SK-N-SH (cell line): ENCODE data around the gene VSIG10L. TPM values are rescaled to one million over a fixed set of nuclear protein-coding genes. Genes with fewer than 3 reads are reported as not detected.

ENCODE experiments used
- CTCF ChIA-PET: fragments of 300-600, 350-600 bp; formaldehyde crosslinking; extraction: SDS; loops from one replicate; lab custom pipeline; 2021; lab: Yijun Ruan, JAX
- POLR2A ChIA-PET: fragments of 350-600 bp; sonication (Branson Sonifier 250); formaldehyde crosslinking; extraction: SDS; loops from one replicate; lab custom pipeline; 2020; ENCODE audit warnings: antibody characterized with exemption, inconsistent platforms; lab: Yijun Ruan, JAX
- DNase-seq: peaks from one replicate; pipeline ENCODE4 v3.0.0; 2012
- H2AFZ ChIP-seq: fragments of 200-600 bp; sonication (generic); 2 replicates; pipeline ENCODE4 v1.8.1; 2016; ENCODE audit warnings: antibody characterized with exemption, mild to moderate bottlenecking, low read depth
- H3F3A ChIP-seq: fragments of 200-600 bp; sonication (generic); replicated peaks from 2 replicates; pipeline ENCODE3; 2016; ENCODE audit warnings: antibody characterized with exemption, mild to moderate bottlenecking; ENCODE audit not compliant: insufficient read depth
- H3K27ac ChIP-seq, 2 experiments: fragments of 200-500 bp in 1 of 2; fragments of 200-600 bp in 1 of 2; sonication (Bioruptor generic) in 1 of 2; sonication (generic), shearing (Covaris generic) in 1 of 2; 2 replicates each; pipeline versions ENCODE4 v1.5.1 to v1.6.1; 2014 to 2016; ENCODE audit warnings: low read depth in 2 of 2, inconsistent platforms in 1 of 2, low read length in 1 of 2, mild to moderate bottlenecking in 1 of 2, mixed read lengths in 1 of 2
- H3K27me3 ChIP-seq: fragments of 200-600 bp; sonication (generic), shearing (Covaris generic); 2 replicates; pipeline ENCODE4 v1.6.1; 2016; ENCODE audit warnings: mixed run types; ENCODE audit not compliant: insufficient read depth
- H3K36me3 ChIP-seq, 2 experiments: fragments of 200-500 bp in 1 of 2; fragments of 200-600 bp in 1 of 2; sonication (Bioruptor generic) in 1 of 2; sonication (generic) in 1 of 2; replicated peaks in 1 of 2; 2 replicates each; pipeline versions ENCODE3 to v1.5.1; 2014 to 2016; ENCODE audit warnings: low read length in 1 of 2, mild to moderate bottlenecking in 1 of 2; ENCODE audit not compliant: insufficient read depth in 2 of 2, control insufficient read depth in 1 of 2
- H3K4me1 ChIP-seq, 2 experiments: fragments of 200-500 bp in 1 of 2; fragments of 200-600 bp in 1 of 2; sonication (Bioruptor generic) in 1 of 2; sonication (generic), shearing (Covaris generic) in 1 of 2; 2 replicates each; pipeline versions ENCODE4 v1.5.1 to v1.6.1; 2014 to 2016; ENCODE audit warnings: low read depth in 1 of 2, low read length in 1 of 2, mixed run types in 1 of 2; ENCODE audit not compliant: insufficient read depth in 2 of 2, control insufficient read depth in 1 of 2
- H3K4me2 ChIP-seq: fragments of 200-600 bp; sonication (generic), shearing (Covaris generic); 2 replicates; pipeline ENCODE4 v1.6.1; 2017; ENCODE audit warnings: mixed run types
- H3K4me3 ChIP-seq, 2 experiments: fragments of 200-500 bp in 1 of 2; fragments of 200-600 bp in 1 of 2; sonication (Bioruptor generic) in 1 of 2; sonication (generic), shearing (Covaris generic) in 1 of 2; 2 replicates each; pipeline versions ENCODE4 v1.5.1 to v1.8.1; 2014 to 2016; ENCODE audit warnings: low read depth in 2 of 2, inconsistent platforms in 1 of 2, low read length in 1 of 2, mild to moderate bottlenecking in 1 of 2, mixed read lengths in 1 of 2, moderate library complexity in 1 of 2
- H3K79me2 ChIP-seq: fragments of 200-600 bp; sonication (generic); 2 replicates; pipeline ENCODE4 v1.8.1; 2017; ENCODE audit warnings: mild to moderate bottlenecking; ENCODE audit not compliant: insufficient read depth
- H3K9ac ChIP-seq: fragments of 200-600 bp; sonication (generic); 2 replicates; pipeline ENCODE4 v1.6.1; 2017; ENCODE audit warnings: mixed run types
- H3K9me2 ChIP-seq: fragments of 200-600 bp; sonication (generic); 2 replicates; pipeline ENCODE4 v1.6.1; 2017; ENCODE audit warnings: mixed run types
- H3K9me3 ChIP-seq: fragments of 200-600 bp; sonication (generic); 2 replicates; pipeline ENCODE4 v1.6.1; 2017; ENCODE audit warnings: mixed run types, mild to moderate bottlenecking, moderate library complexity
- H4K20me1 ChIP-seq: fragments of 200-600 bp; sonication (generic); 2 replicates; pipeline ENCODE4 v1.6.1; 2017; ENCODE audit warnings: mild to moderate bottlenecking, mixed run types; ENCODE audit not compliant: insufficient read depth
- EP300 ChIP-seq, 2 experiments: IDR thresholded peaks; 2 replicates each; pipeline versions ENCODE4 v1.4.0 to v1.6.1; 2012; ENCODE audit warnings: borderline replicate concordance in 1 of 2, low read depth in 1 of 2, low read length in 1 of 2
- EZH2phosphoT487 ChIP-seq: fragments of 200-600 bp; sonication (generic); IDR thresholded peaks from 2 replicates; pipeline ENCODE4 v1.6.1; 2017; ENCODE audit warnings: low read depth, mixed run types, mild to moderate bottlenecking, antibody characterized with exemption, moderate library complexity, borderline replicate concordance
- FOXM1 ChIP-seq: IDR thresholded peaks from 2 replicates; pipeline ENCODE4 v1.4.0; 2012; ENCODE audit warnings: low read depth, mild to moderate bottlenecking
- IRF3 ChIP-seq: fragments of 150-350 bp; IDR thresholded peaks from 2 replicates; pipeline ENCODE4 v1.6.1; 2016; ENCODE audit warnings: mild to moderate bottlenecking, low read depth, low read length
- JUND ChIP-seq: IDR thresholded peaks from 2 replicates; pipeline ENCODE4 v1.4.0; 2012
- POLR2AphosphoS5 ChIP-seq: IDR thresholded peaks from 2 replicates; pipeline ENCODE4 v1.6.1; 2012; ENCODE audit warnings: low read depth, low read length
- RAD21 ChIP-seq: IDR thresholded peaks from 2 replicates; pipeline ENCODE4 v1.6.1; 2012; ENCODE audit warnings: mild to moderate bottlenecking, low read length
- RCOR1 ChIP-seq: fragments of 150-350 bp; IDR thresholded peaks from 2 replicates; pipeline ENCODE4 v1.6.1; 2017; ENCODE audit warnings: antibody characterized with exemption, low read length
- SIN3A ChIP-seq: IDR thresholded peaks from 2 replicates; pipeline ENCODE4 v1.6.1; 2012; ENCODE audit warnings: low read depth, mild to moderate bottlenecking, low read length, moderate library complexity, borderline replicate concordance
- SMC3 ChIP-seq: IDR thresholded peaks from 2 replicates; pipeline ENCODE4 v1.6.1; 2012; ENCODE audit warnings: low read depth, low read length, improper control_type of control experiment
- TCF12 ChIP-seq: IDR thresholded peaks from 2 replicates; pipeline ENCODE4 v1.4.0; 2012
- USF1 ChIP-seq: IDR thresholded peaks from 2 replicates; pipeline ENCODE4 v1.4.0; 2012; ENCODE audit warnings: low read depth, borderline replicate concordance
- WGBS: methylation state at CpG from one replicate; pipeline ENCODE4 v1.1.6; 2017; ENCODE audit warnings: low lambda C conversion rate; 5-methylcytosine and 5-hydroxymethylcytosine counted together
- polyA plus RNA-seq, 3 experiments: library from polyadenylated mRNA; depleted of rRNA; stranded (reverse); fragments of >200 nt; gene quantifications; 2 replicates each; pipeline ENCODE4 v1.2.3, GENCODE V29; 2012
- TF ChIP-seq, protein P1 (sequence below): IDR thresholded peaks from 2 replicates; pipeline ENCODE4 v1.6.1; 2012; ENCODE audit warnings: mild to moderate bottlenecking, low read depth, low read length, moderate library complexity
- TF ChIP-seq, protein P2 (sequence below): fragments of 150-350 bp; IDR thresholded peaks from 2 replicates; pipeline ENCODE4 v1.6.1; 2017; ENCODE audit warnings: antibody characterized with exemption, low read length, low read depth, borderline replicate concordance

VSIG10L gene
- polyA plus RNA-seq, 1 of the 3 experiments (the other 2 are of a cell fraction), result 2.7 TPM

DNA sequence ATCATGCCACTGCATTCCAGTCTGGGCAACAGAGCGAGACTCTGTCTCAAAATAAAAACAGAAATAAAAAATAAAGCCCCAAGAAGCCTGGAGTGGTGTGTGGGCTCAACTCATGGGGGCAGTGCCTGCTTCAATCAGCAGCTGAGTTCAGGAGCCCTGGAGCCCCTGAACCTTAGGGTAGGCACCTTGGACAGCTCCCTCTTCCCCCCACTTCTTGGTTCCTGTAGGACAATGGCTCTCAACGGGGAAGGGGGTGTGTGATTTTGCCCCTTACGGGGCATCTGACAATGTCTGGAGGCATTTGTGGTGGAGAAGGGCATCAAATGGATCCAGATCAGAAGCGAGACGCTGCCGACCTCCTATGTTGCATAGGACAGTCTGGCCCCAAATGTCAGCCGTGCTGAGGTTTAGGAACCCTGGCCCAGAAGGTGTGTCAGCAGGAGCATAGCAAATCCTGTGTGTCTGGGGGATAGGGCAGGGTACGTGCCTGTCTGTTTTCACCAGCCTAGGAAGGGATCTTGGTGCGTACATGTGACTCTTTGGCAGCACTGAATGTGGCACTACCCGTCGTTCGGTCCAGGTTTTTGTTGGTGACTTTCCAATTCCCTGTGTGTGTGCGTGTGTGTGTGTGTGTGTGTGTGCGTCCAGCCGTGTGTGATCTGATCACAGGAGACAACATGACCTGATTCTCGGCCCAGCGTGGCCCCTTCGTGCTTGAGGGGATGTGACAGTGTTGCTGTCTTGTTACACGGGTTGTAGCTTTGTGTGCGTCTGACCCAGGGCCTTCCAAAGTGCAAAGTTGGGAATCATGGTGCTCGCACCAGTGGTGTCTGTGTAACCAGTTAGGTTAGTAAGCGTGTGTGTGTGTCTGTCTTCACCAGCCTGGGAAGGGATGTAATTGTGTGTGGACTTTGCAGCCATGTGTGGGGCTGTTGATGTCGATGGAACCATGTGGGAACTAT lies 23.0 kb downstream of the VSIG10L start:
- peaks cover 0 to 17% of the 10 kb centered on the region in 2 experiments; a peak in 1 of 4 replicates for H3K4me1 ChIP-seq
- TF ChIP-seq FOXM1, result no peak
- no peak for TF ChIP-seq JUND
- TF ChIP-seq, protein P1, sequence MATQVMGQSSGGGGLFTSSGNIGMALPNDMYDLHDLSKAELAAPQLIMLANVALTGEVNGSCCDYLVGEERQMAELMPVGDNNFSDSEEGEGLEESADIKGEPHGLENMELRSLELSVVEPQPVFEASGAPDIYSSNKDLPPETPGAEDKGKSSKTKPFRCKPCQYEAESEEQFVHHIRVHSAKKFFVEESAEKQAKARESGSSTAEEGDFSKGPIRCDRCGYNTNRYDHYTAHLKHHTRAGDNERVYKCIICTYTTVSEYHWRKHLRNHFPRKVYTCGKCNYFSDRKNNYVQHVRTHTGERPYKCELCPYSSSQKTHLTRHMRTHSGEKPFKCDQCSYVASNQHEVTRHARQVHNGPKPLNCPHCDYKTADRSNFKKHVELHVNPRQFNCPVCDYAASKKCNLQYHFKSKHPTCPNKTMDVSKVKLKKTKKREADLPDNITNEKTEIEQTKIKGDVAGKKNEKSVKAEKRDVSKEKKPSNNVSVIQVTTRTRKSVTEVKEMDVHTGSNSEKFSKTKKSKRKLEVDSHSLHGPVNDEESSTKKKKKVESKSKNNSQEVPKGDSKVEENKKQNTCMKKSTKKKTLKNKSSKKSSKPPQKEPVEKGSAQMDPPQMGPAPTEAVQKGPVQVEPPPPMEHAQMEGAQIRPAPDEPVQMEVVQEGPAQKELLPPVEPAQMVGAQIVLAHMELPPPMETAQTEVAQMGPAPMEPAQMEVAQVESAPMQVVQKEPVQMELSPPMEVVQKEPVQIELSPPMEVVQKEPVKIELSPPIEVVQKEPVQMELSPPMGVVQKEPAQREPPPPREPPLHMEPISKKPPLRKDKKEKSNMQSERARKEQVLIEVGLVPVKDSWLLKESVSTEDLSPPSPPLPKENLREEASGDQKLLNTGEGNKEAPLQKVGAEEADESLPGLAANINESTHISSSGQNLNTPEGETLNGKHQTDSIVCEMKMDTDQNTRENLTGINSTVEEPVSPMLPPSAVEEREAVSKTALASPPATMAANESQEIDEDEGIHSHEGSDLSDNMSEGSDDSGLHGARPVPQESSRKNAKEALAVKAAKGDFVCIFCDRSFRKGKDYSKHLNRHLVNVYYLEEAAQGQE, result peak; percentile 86
- TF ChIP-seq, protein P2, sequence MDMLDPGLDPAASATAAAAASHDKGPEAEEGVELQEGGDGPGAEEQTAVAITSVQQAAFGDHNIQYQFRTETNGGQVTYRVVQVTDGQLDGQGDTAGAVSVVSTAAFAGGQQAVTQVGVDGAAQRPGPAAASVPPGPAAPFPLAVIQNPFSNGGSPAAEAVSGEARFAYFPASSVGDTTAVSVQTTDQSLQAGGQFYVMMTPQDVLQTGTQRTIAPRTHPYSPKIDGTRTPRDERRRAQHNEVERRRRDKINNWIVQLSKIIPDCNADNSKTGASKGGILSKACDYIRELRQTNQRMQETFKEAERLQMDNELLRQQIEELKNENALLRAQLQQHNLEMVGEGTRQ, result no peak
- TF ChIP-seq POLR2AphosphoS5, result no peak
- WGBS, result 36% methylated on average over 22 of the region's 23 CpGs
- ChIA-PET CTCF (interaction anchor here (0.8 kb wide), 1 partner anchor 458 kb away, joined by 3 read pairs; no protein-coding TSS in a partner anchor), POLR2A (interaction anchor here (1.5 kb wide), 1 partner anchor 7 kb away, joined by 3 read pairs; the partner anchor contains the start of gene IGLON5)
- H3K27me3 ChIP-seq, result no peaks in the 10 kb centered on the region
- H4K20me1 ChIP-seq, result no peaks in the 10 kb centered on the region
- no peak overlapping the region for H3K4me3 ChIP-seq
- H3K9ac ChIP-seq, result no peak overlapping the region
- no peak overlapping the region; a peak in 1 of 4 replicates for H3K27ac ChIP-seq
- no peaks in the 10 kb centered on the region for H3K36me3 ChIP-seq
- no peaks in the 10 kb centered on the region for H3K9me2 ChIP-seq
- DNase-seq, result no peak
- no peak overlapping the region for H2AFZ ChIP-seq
- H3K79me2 ChIP-seq, result no peaks in the 10 kb centered on the region
- no peaks in the 10 kb centered on the region for H3F3A ChIP-seq
- no peak overlapping the region for H3K4me2 ChIP-seq
- H3K9me3 ChIP-seq, result no peaks in the 10 kb centered on the region

DNA sequence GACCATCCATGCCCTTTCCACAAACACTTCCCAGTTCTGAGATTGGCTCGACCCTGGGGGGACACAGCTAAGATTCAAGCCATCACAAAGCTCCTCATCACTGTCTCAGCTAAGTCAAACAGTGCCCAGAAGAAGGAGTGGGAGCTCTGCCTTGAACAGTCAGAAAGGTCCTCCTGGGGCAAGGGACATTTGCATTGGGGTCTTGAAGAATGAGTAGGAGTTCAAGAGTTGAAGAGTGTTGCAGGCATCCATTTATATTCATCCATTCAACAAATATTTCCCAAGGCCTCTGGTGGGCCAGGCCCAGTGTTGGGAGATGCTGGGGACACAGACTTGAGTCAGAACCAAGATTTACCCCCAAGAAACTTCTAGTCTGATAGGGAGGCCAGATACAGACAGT lies 24.0 kb downstream of the VSIG10L start:
- POLR2A ChIA-PET, result interaction anchor here (0.6 kb wide), 1 partner anchor 263 kb away, joined by 4 read pairs; no protein-coding TSS in a partner anchor

More for the DNA sequence above, 24.0 kb downstream of the VSIG10L start:
- Histone ChIP-seq H3K4me1 (peaks cover 0 to 20% of the 10 kb centered on the region in 2 experiments; a peak in 1 of 4 replicates), H3K4me2 (no peak overlapping the region), H3K9ac (no peak overlapping the region), H3K9me2 (no peaks in the 10 kb centered on the region), H3K9me3 (no peaks in the 10 kb centered on the region), H4K20me1 (no peaks in the 10 kb centered on the region), H3F3A (no peaks in the 10 kb centered on the region), H3K27me3 (no peaks in the 10 kb centered on the region), H3K36me3 (no peaks in the 10 kb centered on the region), H3K4me3 (no peak overlapping the region), H2AFZ (no peak overlapping the region), H3K79me2 (no peaks in the 10 kb centered on the region), H3K27ac (no peak overlapping the region)
- CTCF ChIA-PET, result interaction anchor here (0.6 to 1.1 kb wide), 2 partner anchors 104 to 120 kb away, joined by 3 read pairs; no protein-coding TSS in a partner anchor
- 8% methylated on average over 1 of the region's 1 CpG for WGBS
- no peak for DNase-seq
- no peak for TF ChIP-seq FOXM1
- TF ChIP-seq RCOR1, result no peak
- TF ChIP-seq SMC3, result no peak
- TF ChIP-seq RAD21, result no peak
- TF ChIP-seq IRF3, result no peak
- TF ChIP-seq SIN3A, result no peak
- TF ChIP-seq TCF12, result no peak
- TF ChIP-seq EP300 (IDR thresholded peaks at IDR 0.05; ENCODE audit: borderline replicate concordance in 1 of 2, low read depth in 1 of 2, low read length in 1 of 2), result no peak
- no peak for TF ChIP-seq EZH2phosphoT487
- TF ChIP-seq USF1, result no peak
